ENCODE measurements around the gene RHBDF1. TPM values are rescaled to one million over a fixed set of nuclear protein-coding genes. Genes with fewer than 3 reads are reported as not detected.

RHBDF1 gene
- total and polyA plus RNA-seq, 9 of the 15 experiments (the other 6 are each of a cell fraction or from before 2014, with no cell fraction given) = 1.0 to 8.2 (median 4.2) TPM

GRCh38 chr16:55571-56136, 16.8 kb downstream of the RHBDF1 start:
- in situ Hi-C loops (cut with MboI) (no loop called here), intact Hi-C loops (cut with micrococcal nuclease) (no loop called here)
- FAIRE-seq (no peak), ATAC-seq (no peak), DNase-seq (ENCODE audit: extremely low read depth in 1 of 4, low spot score in 3 of 4) (no peak)
- Histone ChIP-seq H3K79me2 (ENCODE audit: control insufficient read depth, insufficient read depth, low read length) (peaks cover 52% of the 10 kb centered on the region), H3K4me3 (no peak overlapping the region), H3K4me1 (replicated peaks in 1 of 2; ENCODE audit: control insufficient read depth in 2 of 2, insufficient read depth in 2 of 2, low read length in 2 of 2) (peaks cover 12 to 21% of the 10 kb centered on the region in 2 experiments; a peak in 3 of 5 replicates), H3K9me3 (replicated peaks; ENCODE audit: control insufficient read depth, insufficient read depth, low read depth, low read length) (no peaks in the 10 kb centered on the region), H4K20me1 (replicated peaks; ENCODE audit: control insufficient read depth, insufficient read depth, low read length) (no peaks in the 10 kb centered on the region; the same call in none of the 2 replicates), H2AFZ (ENCODE audit: low read depth, low read length) (no peak overlapping the region), H3K27me3 (ENCODE audit: control insufficient read depth in 2 of 2, insufficient read depth in 2 of 2, low read length in 2 of 2) (no peaks in the 10 kb centered on the region), H3K9me1 (ENCODE audit: control insufficient read depth, insufficient read depth, low read length) (peaks cover 2% of the 10 kb centered on the region), H3K4me2 (ENCODE audit: insufficient read depth, low read length) (peak overlapping the region; percentile 73; the same call in 1 of the 2 replicates), H3K36me3 (ENCODE audit: control insufficient read depth, insufficient read depth, low read length) (peaks cover 54% of the 10 kb centered on the region), H3K9ac (ENCODE audit: insufficient read depth in 1 of 2, low read depth in 2 of 2, low read length in 2 of 2) (peak overlapping the region in 1 of 2 experiments; percentile 62; a peak in 1 of 4 replicates), H3K27ac (ENCODE audit: extremely low read depth, low read depth, low read length) (no peak overlapping the region; the same call in 2 of the 3 replicates)
- TF ChIP-seq RBM15 (IDR thresholded peaks at IDR 0.05; ENCODE audit: insufficient read depth, low read length) (no peak), RBFOX2 (IDR thresholded peaks at IDR 0.05; ENCODE audit: low read depth, low read length) (0 out of 2 replicates have a peak, but pooled peaks have one; percentile 16)
- BruUV-seq (replicated peaks) = no TSS peak
- 91% methylated on average over 11 of the region's 11 CpGs for WGBS (ENCODE audit: insufficient coverage, low coverage, missing lambda C conversion rate)
- CTCF ChIA-PET (ENCODE audit: low intra/inter-chr PET ratio) = no interaction called here
- POLR2A ChIA-PET = interaction anchor here (0.7 to 1.4 kb wide), 3 partner anchors 14 to 331 kb away, joined by 3 read pairs; no protein-coding TSS in a partner anchor

GRCh38 chr16:54237-54581, 18.2 kb downstream of the RHBDF1 start:
- in situ Hi-C loops (cut with MboI) = no loop called here
- H3K9me3 ChIP-seq (replicated peaks; ENCODE audit: control insufficient read depth, insufficient read depth, low read depth, low read length) = no peaks in the 10 kb centered on the region
- TF ChIP-seq ZNF347 (CRISPR knock-in tag; IDR thresholded peaks at IDR 0.05; ENCODE audit: low read depth) = no peak
- no peak for TF ChIP-seq ELF1 (tag; IDR thresholded peaks at IDR 0.05)
- TF ChIP-seq ZSCAN29 (IDR thresholded peaks at IDR 0.05) = no peak
- TF ChIP-seq NEUROD1 (IDR thresholded peaks at IDR 0.05; ENCODE audit: borderline replicate concordance, low read depth, low read length, partially characterized antibody) = no peak
- TF ChIP-seq SP1 (CRISPR knock-in tag; IDR thresholded peaks at IDR 0.05) = no peak
- TF ChIP-seq ZNF707 (CRISPR knock-in tag; conservative IDR thresholded peaks at IDR 0.05) = no peak
- TF ChIP-seq KHSRP (IDR thresholded peaks at IDR 0.05) = no peak
- TF ChIP-seq E2F1 (CRISPR knock-in tag; IDR thresholded peaks at IDR 0.05) = no peak
- no peak for TF ChIP-seq KLF6 (CRISPR knock-in tag; IDR thresholded peaks at IDR 0.05; ENCODE audit: borderline replicate concordance)
- TF ChIP-seq ZNF408 (CRISPR knock-in tag; IDR thresholded peaks at IDR 0.05; ENCODE audit: low read depth) = no peak
- peak; percentile 95 for TF ChIP-seq ZNF121 (CRISPR knock-in tag; conservative IDR thresholded peaks at IDR 0.05)
- TF ChIP-seq MYC (IDR thresholded peaks at IDR 0.05; ENCODE audit: low read depth, low read length) = no peak
- no peak for TF ChIP-seq MYC (CRISPR knock-in tag; IDR thresholded peaks at IDR 0.05; ENCODE audit: borderline replicate concordance, low read depth)

More at GRCh38 chr16:54237-54581, 18.2 kb downstream of the RHBDF1 start:
- peak overlapping the region; percentile 73 for H3K4me2 ChIP-seq (ENCODE audit: insufficient read depth, low read length)
- ChIA-PET CTCF (ENCODE audit: low intra/inter-chr PET ratio) (no interaction called here), POLR2A (interaction anchor here (1.2 to 2.1 kb wide), 5 partner anchors 11 to 21 kb away, joined by 3 to 9 read pairs (median 6); partner anchors contain the start of gene RHBDF1)
- peak overlapping the region; percentile 92 for H3K4me3 ChIP-seq
- TSS peak; percentile 61 for BruUV-seq (replicated peaks)
- H4K20me1 ChIP-seq (replicated peaks; ENCODE audit: control insufficient read depth, insufficient read depth, low read length) = no peaks in the 10 kb centered on the region; the same call in none of the 2 replicates
- DNase-seq (ENCODE audit: extremely low read depth in 1 of 4, low spot score in 3 of 4) = no peak
- no peak for FAIRE-seq
- no peak for ATAC-seq
- peaks cover 12 to 17% of the 10 kb centered on the region in 2 experiments; a peak in 3 of 5 replicates for H3K4me1 ChIP-seq (replicated peaks in 1 of 2; ENCODE audit: control insufficient read depth in 2 of 2, insufficient read depth in 2 of 2, low read length in 2 of 2)
- peaks cover 66% of the 10 kb centered on the region for H3K36me3 ChIP-seq (ENCODE audit: control insufficient read depth, insufficient read depth, low read length)
- WGBS (ENCODE audit: insufficient coverage, low coverage, missing lambda C conversion rate) = 0% methylated on average over 11 of the region's 12 CpGs
- intact Hi-C loops (cut with micrococcal nuclease) = no loop called here
- H3K27me3 ChIP-seq (ENCODE audit: control insufficient read depth in 2 of 2, insufficient read depth in 2 of 2, low read length in 2 of 2) = no peaks in the 10 kb centered on the region
- H3K9ac ChIP-seq (ENCODE audit: insufficient read depth in 1 of 2, low read depth in 2 of 2, low read length in 2 of 2) = peak overlapping the region; percentile 85 to 98
- peaks cover 66% of the 10 kb centered on the region for H3K79me2 ChIP-seq (ENCODE audit: control insufficient read depth, insufficient read depth, low read length)
- 0 out of 2 replicates have a peak overlapping the region, but pooled peaks have one; percentile 85 for H2AFZ ChIP-seq (ENCODE audit: low read depth, low read length)
- H3K9me1 ChIP-seq (ENCODE audit: control insufficient read depth, insufficient read depth, low read length) = peaks cover 2% of the 10 kb centered on the region
- H3K27ac ChIP-seq (ENCODE audit: extremely low read depth, low read depth, low read length) = peak overlapping the region; percentile 80
